NCI-H1436 (cell line): ENCODE data around the gene KCNQ1.

Source experiments
- DNase-seq: peaks from one replicate; lab custom pipeline; 2025; lab: John Stamatoyannopoulos, UW

KCNQ1 gene

GRCh38 chr11:2685566-2686359 is 241.0 kb downstream of the KCNQ1 start:
- no peak for DNase-seq

- DNase-seq, result no peak
These were observed 241.8 kb downstream of the KCNQ1 start for GRCh38 chr11:2686360-2687222.

- no peak for DNase-seq
These were observed 242.4 kb downstream of the KCNQ1 start for GRCh38 chr11:2687223-2687530.

- no peak for DNase-seq
These were observed 243.0 kb downstream of the KCNQ1 start for GRCh38 chr11:2687782-2688191.

- DNase-seq, result no peak
These were observed 243.8 kb downstream of the KCNQ1 start for GRCh38 chr11:2688381-2689231.

- DNase-seq, result no peak
These were observed 245.1 kb downstream of the KCNQ1 start for GRCh38 chr11:2689651-2690575.

GRCh38 chr11:2690596-2691354 is 246.0 kb downstream of the KCNQ1 start:
- no peak for DNase-seq

- DNase-seq, result no peak
These were observed 246.6 kb downstream of the KCNQ1 start for GRCh38 chr11:2691355-2691761.

GRCh38 chr11:2691991-2692875 is 247.4 kb downstream of the KCNQ1 start:
- DNase-seq, result peak; percentile 56

GRCh38 chr11:2693271-2694261 is 248.8 kb downstream of the KCNQ1 start:
- no peak for DNase-seq

GRCh38 chr11:2694495-2694894 is 249.7 kb downstream of the KCNQ1 start:
- no peak for DNase-seq

GRCh38 chr11:2694995-2695939 is 250.5 kb downstream of the KCNQ1 start:
- DNase-seq, result no peak

- no peak for DNase-seq
These were observed 251.6 kb downstream of the KCNQ1 start for GRCh38 chr11:2696455-2696854.

- DNase-seq, result no peak
These were observed 253.1 kb downstream of the KCNQ1 start for GRCh38 chr11:2697866-2698265.

- DNase-seq, result no peak
These were observed 253.8 kb downstream of the KCNQ1 start for GRCh38 chr11:2698386-2699184.

GRCh38 chr11:2699185-2699530 is 254.3 kb downstream of the KCNQ1 start:
- DNase-seq, result no peak
